OCI-LY7 (cell line): ENCODE measurements around the gene PPP4C.

ENCODE experiments used
- CTCF ChIP-seq: fragments of 200-600 bp; sonication (generic); conservative IDR thresholded peaks from 2 replicates; pipeline ENCODE4 v1.5.1; 2014; ENCODE audit warnings: mild to moderate bottlenecking, antibody characterized with exemption, low read length, moderate library complexity, mixed read lengths
- EZH2phosphoT487 ChIP-seq: fragments of 200-600 bp; sonication (generic); IDR thresholded peaks from 2 replicates; pipeline ENCODE4 v1.6.1; 2018; ENCODE audit warnings: low read depth, borderline replicate concordance, mild to moderate bottlenecking, mixed run types, antibody characterized with exemption, low read length, moderate library complexity, mixed read lengths

- TF ChIP-seq CTCF (peak; percentile 55), EZH2phosphoT487 (no peak)
Observed at GRCh38 chr16:30082545-30083090, 6.8 kb downstream of the PPP4C start.
